SU-DHL-6 (cell line): ENCODE data around the gene CNOT1.

Experiments
- EZH2phosphoT487 ChIP-seq: fragments of 200-600 bp; sonication (generic), shearing (Covaris generic); conservative IDR thresholded peaks from 2 replicates; pipeline ENCODE4 v1.6.1; 2018; ENCODE audit warnings: mild to moderate bottlenecking, antibody characterized with exemption, low read length, moderate library complexity, mixed read lengths
- TF ChIP-seq, protein P1 (sequence below): fragments of 200-600 bp; sonication (generic); IDR thresholded peaks from one replicate; pipeline ENCODE4 v1.5.1; 2017; ENCODE audit warnings: antibody characterized with exemption, mild to moderate bottlenecking, low read length, moderate library complexity; ENCODE audit not compliant: insufficient read depth, poor library complexity, severe bottlenecking

DNA sequence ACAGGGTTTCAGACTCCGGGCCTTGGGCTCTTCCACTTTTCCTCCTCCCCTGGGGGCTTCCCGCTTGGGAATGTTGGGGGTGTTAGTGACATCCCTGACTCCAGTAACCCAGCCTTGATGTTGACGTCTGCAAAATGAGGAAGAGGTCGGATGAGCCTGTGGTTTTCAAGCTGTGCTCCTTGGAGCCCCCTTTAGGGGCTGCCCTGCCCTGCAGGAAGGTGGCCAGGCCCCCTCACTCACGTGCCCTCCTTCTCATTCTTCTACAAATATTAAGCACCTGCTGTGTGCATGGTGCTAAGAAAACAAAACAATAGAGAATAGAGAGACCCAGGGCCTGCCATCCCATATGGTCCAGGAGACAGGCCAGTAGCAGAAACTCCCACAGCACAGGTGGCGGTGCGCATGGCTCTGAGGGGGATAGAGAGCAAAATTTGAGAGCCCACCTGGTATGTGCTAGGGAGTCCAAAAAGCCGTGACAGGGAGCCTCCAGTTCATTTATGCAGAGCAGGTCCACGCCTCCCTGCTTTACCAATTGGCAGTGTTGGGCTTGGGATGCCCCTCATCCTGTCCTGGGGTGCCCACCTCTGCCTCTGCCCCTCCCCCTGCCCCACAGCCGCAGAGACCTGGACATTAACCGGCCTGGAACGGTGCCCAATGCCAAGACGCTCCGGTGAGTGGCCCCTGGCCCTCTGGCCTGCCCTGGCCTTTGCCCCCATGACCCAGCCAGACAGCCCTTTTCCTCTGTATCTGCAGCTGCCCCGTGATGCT is 122.2 kb downstream of the CNOT1 start:
- TF ChIP-seq, protein P1, sequence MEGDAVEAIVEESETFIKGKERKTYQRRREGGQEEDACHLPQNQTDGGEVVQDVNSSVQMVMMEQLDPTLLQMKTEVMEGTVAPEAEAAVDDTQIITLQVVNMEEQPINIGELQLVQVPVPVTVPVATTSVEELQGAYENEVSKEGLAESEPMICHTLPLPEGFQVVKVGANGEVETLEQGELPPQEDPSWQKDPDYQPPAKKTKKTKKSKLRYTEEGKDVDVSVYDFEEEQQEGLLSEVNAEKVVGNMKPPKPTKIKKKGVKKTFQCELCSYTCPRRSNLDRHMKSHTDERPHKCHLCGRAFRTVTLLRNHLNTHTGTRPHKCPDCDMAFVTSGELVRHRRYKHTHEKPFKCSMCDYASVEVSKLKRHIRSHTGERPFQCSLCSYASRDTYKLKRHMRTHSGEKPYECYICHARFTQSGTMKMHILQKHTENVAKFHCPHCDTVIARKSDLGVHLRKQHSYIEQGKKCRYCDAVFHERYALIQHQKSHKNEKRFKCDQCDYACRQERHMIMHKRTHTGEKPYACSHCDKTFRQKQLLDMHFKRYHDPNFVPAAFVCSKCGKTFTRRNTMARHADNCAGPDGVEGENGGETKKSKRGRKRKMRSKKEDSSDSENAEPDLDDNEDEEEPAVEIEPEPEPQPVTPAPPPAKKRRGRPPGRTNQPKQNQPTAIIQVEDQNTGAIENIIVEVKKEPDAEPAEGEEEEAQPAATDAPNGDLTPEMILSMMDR = no peak
- TF ChIP-seq EZH2phosphoT487 = no peak
